Activated CD4-positive, alpha-beta memory T cell treated with anti-CD3 and anti-CD28 coated beads, Interleukin-2, amount 10 ng/mL, durations not matched to agents 7 days and 5 days (primary cell): ENCODE data around the gene STKLD1. TPM values are rescaled to one million over a fixed set of nuclear protein-coding genes. Genes with fewer than 3 reads are reported as not detected.
"Not testable (repeated sequence)": the region's sequence is repeated elsewhere in the genome, so short reads cannot be mapped to it uniquely, and the experiment has no call there.

Experiments used
- CTCF ChIA-PET: fragments of 350-600 bp; sonication (Branson Sonifier 250); formaldehyde crosslinking; loops from one replicate; lab custom pipeline; 2021; ENCODE audit warnings: antibody characterized with exemption, inconsistent platforms; lab: Charles Lee
- POLR2A ChIA-PET: fragments of 350-600 bp; sonication (Branson Sonifier 250); formaldehyde crosslinking; loops from one replicate; lab custom pipeline; 2021; ENCODE audit warnings: antibody characterized with exemption; lab: Charles Lee
- DNase-seq: peaks from one replicate; pipeline ENCODE4 v3.0.0-alpha.2; 2020
- H3K27ac Mint-ChIP-seq: one replicate; pipeline ENCODE4 v1.8.0; 2021; ENCODE audit warnings: mild to moderate bottlenecking, mixed read lengths
- H3K27me3 Mint-ChIP-seq: one replicate; pipeline ENCODE4 v1.8.0; 2021; ENCODE audit warnings: mixed read lengths
- H3K36me3 Mint-ChIP-seq: one replicate; pipeline ENCODE4 v1.8.0; 2021; ENCODE audit warnings: low read depth, mixed read lengths
- H3K4me1 Mint-ChIP-seq: one replicate; pipeline ENCODE4 v1.8.0; 2021; ENCODE audit warnings: mixed read lengths
- H3K4me3 Mint-ChIP-seq: one replicate; pipeline ENCODE4 v1.8.0; 2021; ENCODE audit warnings: mild to moderate bottlenecking, mixed read lengths
- H3K9me3 Mint-ChIP-seq: one replicate; pipeline ENCODE4 v1.8.0; 2021; ENCODE audit warnings: mixed read lengths
- total RNA-seq, 2 experiments: library from RNA; stranded (reverse); gene quantifications; one replicate each; pipeline ENCODE4 v1.2.3, GENCODE V29; 2021

The STKLD1 gene
- total RNA-seq, 2 experiments from 2014 or later: 0.65 to 0.71 TPM

DNA sequence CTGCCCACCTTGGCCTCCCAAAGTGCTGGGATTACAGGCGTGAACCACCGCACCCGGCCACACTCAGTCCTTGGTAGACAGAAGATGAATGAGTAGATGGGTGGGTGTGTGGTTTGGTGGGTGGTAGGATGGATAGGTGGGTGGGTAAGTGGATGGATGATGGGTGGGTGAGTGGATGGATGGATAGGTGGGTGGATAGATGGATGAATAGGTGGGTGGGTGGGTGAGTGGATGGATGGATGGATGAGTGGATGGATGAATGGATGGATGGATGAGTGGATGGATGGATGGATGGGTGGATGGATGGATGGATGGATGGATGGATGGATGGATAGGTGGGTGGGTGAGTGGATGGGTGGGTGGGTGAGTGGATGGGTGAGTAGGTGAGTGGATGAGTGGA is 16.1 kb downstream of the STKLD1 start:
- CTCF ChIA-PET, H3K4me3 Mint-ChIP-seq, H3K27ac Mint-ChIP-seq, H3K4me1 Mint-ChIP-seq, DNase-seq, H3K9me3 Mint-ChIP-seq, POLR2A ChIA-PET, H3K36me3 Mint-ChIP-seq, H3K27me3 Mint-ChIP-seq: not testable (repeated sequence)

DNA sequence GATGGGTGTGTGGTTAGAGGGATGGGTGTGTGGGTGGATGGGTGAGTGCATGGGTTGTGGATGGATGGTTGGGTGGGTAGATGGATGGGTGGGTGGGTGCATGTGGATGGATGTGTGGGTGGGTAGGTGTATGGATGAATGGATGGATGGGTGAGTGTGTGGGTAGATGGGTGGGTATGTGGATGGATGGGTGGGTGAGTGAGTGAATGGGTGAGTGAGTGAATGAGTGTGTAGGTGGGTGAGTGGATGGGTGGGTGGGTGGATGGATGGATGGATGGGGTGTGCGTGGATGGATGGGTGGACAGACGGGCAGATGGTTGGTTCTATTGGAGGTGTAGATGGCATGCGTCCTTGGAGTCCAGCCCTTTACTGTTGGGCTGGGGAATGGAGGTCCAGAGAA is 17.2 kb downstream of the STKLD1 start:
- Mint-ChIP-seq H3K36me3 (no peaks in the 10 kb centered on the region), H3K4me3 (no peak overlapping the region), H3K27me3 (peaks cover 3% of the 10 kb centered on the region), H3K9me3 (no peaks in the 10 kb centered on the region), H3K4me1 (no peaks in the 10 kb centered on the region), H3K27ac (no peak overlapping the region)
- CTCF ChIA-PET: no interaction called here
- no peak for DNase-seq
- POLR2A ChIA-PET: no interaction called here

DNA sequence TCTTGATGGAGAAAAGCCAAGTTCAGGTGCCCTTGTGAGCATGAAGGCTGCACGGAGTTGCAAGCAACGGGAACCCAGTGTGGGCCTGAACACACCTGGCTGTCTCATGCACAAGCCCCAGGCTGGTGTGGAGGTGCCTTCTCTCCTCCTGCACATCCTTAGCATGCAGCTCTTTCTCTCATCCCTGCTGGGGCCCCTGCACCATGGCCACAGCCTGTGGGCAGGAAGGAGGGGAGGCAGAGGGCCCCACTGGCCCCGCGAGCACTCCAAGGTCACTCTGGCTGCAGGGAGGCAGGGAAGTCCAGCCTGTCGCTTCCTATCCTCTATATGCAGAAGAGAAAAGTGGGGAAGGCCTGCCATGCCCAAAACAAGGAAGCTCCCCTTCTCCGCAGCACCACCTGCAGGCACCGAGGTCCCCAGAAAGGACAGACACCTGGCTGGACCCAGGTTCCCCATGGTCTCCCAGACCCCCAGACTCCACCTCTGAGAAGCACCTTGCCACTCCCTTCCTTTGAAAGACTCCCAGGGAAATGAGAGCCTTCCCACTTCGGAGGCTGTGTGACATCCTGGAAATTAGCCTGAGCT is 18.6 kb downstream of the STKLD1 start:
- ChIA-PET POLR2A (interaction anchor here (2.0 kb wide), 1 partner anchor 24 kb away, joined by 5 read pairs; no protein-coding TSS in a partner anchor), CTCF (no interaction called here)
- H3K27me3 Mint-ChIP-seq: peaks cover 3% of the 10 kb centered on the region
- H3K9me3 Mint-ChIP-seq: no peaks in the 10 kb centered on the region
- no peak overlapping the region for H3K4me3 Mint-ChIP-seq
- H3K27ac Mint-ChIP-seq: no peak overlapping the region
- no peaks in the 10 kb centered on the region for H3K4me1 Mint-ChIP-seq
- no peaks in the 10 kb centered on the region for H3K36me3 Mint-ChIP-seq
- no peak for DNase-seq

DNA sequence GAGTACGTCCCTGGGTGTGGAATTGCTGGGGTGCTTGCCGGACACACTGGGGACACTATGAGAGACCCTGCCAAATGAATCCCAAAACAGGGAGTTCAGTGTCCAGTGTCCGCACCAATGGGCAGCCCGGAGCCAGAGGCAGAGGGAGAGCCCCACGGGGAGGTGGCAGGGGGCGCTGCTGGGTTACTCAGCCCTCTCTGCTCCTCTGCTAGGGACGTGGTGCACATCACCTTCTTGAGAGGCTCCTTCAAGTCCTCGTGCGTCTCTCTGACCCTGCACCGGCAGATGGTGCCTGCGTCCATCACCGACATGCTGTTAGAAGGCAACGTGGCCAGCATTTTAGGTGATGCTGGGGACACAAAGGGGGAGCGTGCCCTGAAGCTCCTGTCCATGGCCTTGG is 20.8 kb downstream of the STKLD1 start:
- H3K9me3 Mint-ChIP-seq: no peaks in the 10 kb centered on the region

DNA sequence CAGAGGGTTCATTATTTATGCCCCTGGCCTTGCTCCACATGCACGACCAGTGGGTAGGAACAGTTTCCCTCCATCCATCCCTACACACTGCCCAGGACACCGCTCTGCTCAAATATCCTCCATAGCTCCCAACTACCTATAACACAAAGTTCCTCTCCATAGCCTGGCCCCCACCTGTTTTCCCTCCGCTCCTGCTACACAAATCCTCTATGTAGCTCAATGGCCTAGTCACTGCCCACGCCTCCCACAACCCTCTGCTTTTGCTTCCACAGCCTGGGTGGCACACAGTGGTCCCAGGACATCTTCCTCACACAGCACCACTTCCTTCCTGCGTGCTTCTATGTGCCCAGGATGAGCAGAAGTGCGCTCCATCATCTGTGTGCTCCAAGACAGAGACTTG is 21.2 kb downstream of the STKLD1 start:
- H3K27ac Mint-ChIP-seq: no peak overlapping the region
- no peak for DNase-seq
- H3K9me3 Mint-ChIP-seq: no peaks in the 10 kb centered on the region
- H3K4me3 Mint-ChIP-seq: no peak overlapping the region
- POLR2A ChIA-PET: no interaction called here
- peaks cover 3% of the 10 kb centered on the region for H3K27me3 Mint-ChIP-seq
- CTCF ChIA-PET: interaction anchor here (1.2 kb wide), 1 partner anchor 12 kb away, joined by 3 read pairs; no protein-coding TSS in a partner anchor
- H3K36me3 Mint-ChIP-seq: no peaks in the 10 kb centered on the region
- peaks cover 3% of the 10 kb centered on the region for H3K4me1 Mint-ChIP-seq

More for the DNA sequence above, 20.8 kb downstream of the STKLD1 start:
- Mint-ChIP-seq H3K27me3 (peaks cover 3% of the 10 kb centered on the region), H3K4me3 (no peak overlapping the region), H3K4me1 (peaks cover 2% of the 10 kb centered on the region), H3K36me3 (no peaks in the 10 kb centered on the region), H3K27ac (no peak overlapping the region)
- CTCF ChIA-PET: interaction anchor here (1.2 kb wide), 1 partner anchor 11 kb away, joined by 3 read pairs; no protein-coding TSS in a partner anchor
- POLR2A ChIA-PET: no interaction called here
- no peak for DNase-seq

DNA sequence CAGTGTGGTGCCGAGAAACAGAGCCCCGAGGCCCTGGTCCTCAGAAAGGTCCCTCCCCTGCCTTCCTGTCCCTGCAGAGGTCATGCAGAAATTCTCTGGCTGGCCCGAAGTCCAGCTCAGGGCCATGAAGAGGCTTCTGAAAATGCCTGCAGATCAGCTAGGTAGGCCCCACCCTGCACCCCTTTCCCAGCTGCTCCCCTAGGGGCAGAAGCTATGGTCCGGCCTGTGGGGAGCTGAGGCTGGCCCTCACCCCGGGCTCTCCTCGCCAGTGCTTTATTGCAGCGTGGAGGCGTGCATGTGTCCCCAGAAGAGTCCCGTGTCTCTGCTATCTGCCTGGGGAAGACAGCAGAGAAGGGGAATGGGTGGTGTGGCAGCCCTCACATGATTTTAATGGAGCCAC is 21.7 kb downstream of the STKLD1 start:
- no peaks in the 10 kb centered on the region for H3K9me3 Mint-ChIP-seq
- H3K27ac Mint-ChIP-seq: no peak overlapping the region
- no peak for DNase-seq
- peaks cover 3% of the 10 kb centered on the region for H3K27me3 Mint-ChIP-seq
- H3K4me3 Mint-ChIP-seq: no peak overlapping the region
- no peaks in the 10 kb centered on the region for H3K36me3 Mint-ChIP-seq
- CTCF ChIA-PET: no interaction called here
- H3K4me1 Mint-ChIP-seq: peaks cover 3% of the 10 kb centered on the region
- POLR2A ChIA-PET: interaction anchor here (1.0 kb wide), 1 partner anchor 21 kb away, joined by 4 read pairs; the partner anchor contains the start of gene STKLD1

DNA sequence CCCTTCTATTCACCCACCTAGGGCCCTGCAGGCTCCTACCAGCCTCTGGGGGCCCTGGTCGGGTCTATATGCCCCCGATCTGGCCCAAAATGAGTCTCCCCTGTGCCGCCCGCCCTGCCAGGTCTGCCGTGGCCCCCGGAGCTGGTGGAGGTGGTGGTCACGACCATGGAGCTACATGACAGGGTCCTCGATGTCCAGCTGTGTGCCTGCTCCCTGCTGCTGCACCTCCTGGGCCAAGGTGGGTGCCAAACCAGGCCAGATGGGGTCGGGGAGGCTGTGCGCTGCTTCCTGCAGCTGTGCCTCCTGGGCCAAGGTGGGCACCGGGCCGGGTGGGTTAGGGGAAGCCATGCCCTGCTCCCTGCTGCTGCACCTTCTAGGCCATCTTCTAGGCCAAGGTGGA is 24.1 kb downstream of the STKLD1 start:
- Mint-ChIP-seq H3K4me3 (no peak overlapping the region), H3K27ac (no peak overlapping the region)
- POLR2A ChIA-PET: interaction anchor here (0.6 to 1.3 kb wide), 2 partner anchors 20 to 42 kb away, joined by 3 read pairs; no protein-coding TSS in a partner anchor

DNA sequence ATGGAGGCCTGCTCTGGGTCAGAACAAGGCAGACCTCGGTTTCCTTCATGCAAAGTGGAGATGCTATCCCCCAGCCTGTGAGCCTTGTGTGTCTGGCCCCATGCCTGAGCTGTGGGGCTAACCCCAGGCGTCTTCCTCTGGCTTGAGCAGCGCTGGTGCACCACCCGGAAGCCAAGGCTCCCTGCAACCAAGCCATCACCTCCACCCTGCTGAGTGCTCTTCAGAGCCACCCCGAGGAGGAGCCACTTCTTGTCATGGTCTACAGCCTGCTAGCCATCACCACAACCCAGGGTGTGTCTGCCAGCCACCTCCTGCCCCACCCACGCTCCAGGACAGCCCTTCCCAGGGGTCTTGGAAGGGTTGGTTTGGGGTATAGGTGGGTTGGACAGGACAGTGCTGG is 25.4 kb downstream of the STKLD1 start:
- no peak overlapping the region for H3K27ac Mint-ChIP-seq
- ChIA-PET POLR2A (interaction anchor here (0.6 to 1.5 kb wide), 3 partner anchors 15 to 45 kb away, joined by 3 read pairs; partner anchors contain the start of genes SURF1 and SURF2), CTCF (no interaction called here)
- peaks cover 3% of the 10 kb centered on the region for H3K4me1 Mint-ChIP-seq
- DNase-seq: no peak
- H3K36me3 Mint-ChIP-seq: peaks cover 13% of the 10 kb centered on the region
- peaks cover 3% of the 10 kb centered on the region for H3K27me3 Mint-ChIP-seq
- no peaks in the 10 kb centered on the region for H3K9me3 Mint-ChIP-seq
- no peak overlapping the region for H3K4me3 Mint-ChIP-seq

More for the DNA sequence above, 24.1 kb downstream of the STKLD1 start:
- H3K4me1 Mint-ChIP-seq: peaks cover 3% of the 10 kb centered on the region
- H3K27me3 Mint-ChIP-seq: peaks cover 3% of the 10 kb centered on the region
- peaks cover 1% of the 10 kb centered on the region for H3K36me3 Mint-ChIP-seq
- H3K9me3 Mint-ChIP-seq: no peaks in the 10 kb centered on the region
- CTCF ChIA-PET: interaction anchor here (0.9 kb wide), 1 partner anchor 74 kb away, joined by 3 read pairs; no protein-coding TSS in a partner anchor
- DNase-seq: no peak

DNA sequence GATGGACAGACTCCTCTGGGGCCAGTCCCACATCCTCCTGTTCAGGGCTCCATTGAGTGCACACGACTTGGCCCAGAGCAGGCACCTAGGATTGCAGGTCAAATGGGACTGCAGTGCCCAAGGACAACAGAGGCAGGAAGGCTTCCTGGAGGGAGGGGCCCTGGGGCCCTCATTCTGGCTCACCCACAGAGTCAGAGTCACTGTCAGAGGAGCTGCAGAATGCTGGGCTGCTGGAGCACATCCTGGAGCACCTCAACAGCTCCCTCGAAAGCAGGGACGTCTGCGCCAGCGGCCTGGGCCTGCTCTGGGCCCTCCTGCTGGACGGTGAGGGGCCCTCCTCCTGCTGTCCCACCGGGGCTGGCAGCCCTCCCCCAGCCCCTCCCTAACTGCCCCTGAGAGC is 26.5 kb downstream of the STKLD1 start:
- H3K27me3 Mint-ChIP-seq: no peaks in the 10 kb centered on the region
- H3K9me3 Mint-ChIP-seq: no peaks in the 10 kb centered on the region
- ChIA-PET CTCF (interaction anchor here (1.4 kb wide), 1 partner anchor 25 kb away, joined by 4 read pairs; no protein-coding TSS in a partner anchor), POLR2A (interaction anchor here (0.8 to 1.6 kb wide), 4 partner anchors 12 to 43 kb away, joined by 3 to 4 read pairs (median 4); no protein-coding TSS in a partner anchor)
- peaks cover 12% of the 10 kb centered on the region for H3K4me1 Mint-ChIP-seq
- H3K4me3 Mint-ChIP-seq: no peak overlapping the region
- no peak overlapping the region for H3K27ac Mint-ChIP-seq
- no peak for DNase-seq
- peaks cover 22% of the 10 kb centered on the region for H3K36me3 Mint-ChIP-seq

DNA sequence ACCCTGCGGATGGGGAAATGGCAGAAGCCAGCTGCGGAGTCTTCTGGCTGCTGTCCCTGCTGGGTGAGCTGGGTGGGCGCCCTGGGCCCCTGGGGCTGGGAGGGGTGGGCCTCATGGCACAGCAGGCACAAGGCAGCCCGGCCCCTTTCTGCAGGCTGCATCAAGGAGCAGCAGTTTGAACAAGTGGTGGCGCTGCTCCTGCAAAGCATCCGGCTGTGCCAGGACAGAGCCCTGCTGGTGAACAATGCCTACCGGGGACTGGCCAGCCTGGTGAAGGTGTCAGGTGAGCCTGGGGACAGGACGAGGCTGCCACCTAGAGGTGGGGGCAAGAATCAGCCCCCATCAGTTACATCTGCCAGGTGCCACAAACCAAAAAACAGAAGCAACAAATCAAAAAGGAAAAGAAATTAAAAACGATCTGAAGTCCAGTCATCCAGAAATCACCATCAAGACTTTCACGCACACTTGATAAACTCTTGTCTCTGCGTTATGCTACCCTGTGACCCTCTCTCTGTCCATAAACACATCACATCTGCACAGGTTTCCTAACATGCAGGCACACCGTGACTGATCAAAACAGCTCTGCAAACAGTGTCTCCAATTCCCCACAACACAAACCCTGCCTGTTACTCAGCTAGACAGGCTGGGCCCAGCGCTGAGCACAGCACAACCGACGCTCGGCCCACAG is 27.7 kb downstream of the STKLD1 start:
- Mint-ChIP-seq H3K27ac (no peak overlapping the region), H3K36me3 (peaks cover 28% of the 10 kb centered on the region), H3K9me3 (no peaks in the 10 kb centered on the region), H3K4me3 (no peak overlapping the region), H3K27me3 (no peaks in the 10 kb centered on the region), H3K4me1 (peaks cover 12% of the 10 kb centered on the region)
- CTCF ChIA-PET: interaction anchor here (0.7 to 1.9 kb wide), 4 partner anchors 14 to 218 kb away, joined by 3 to 10 read pairs (median 4); partner anchors contain the start of gene REXO4
- POLR2A ChIA-PET: interaction anchor here (0.5 to 1.1 kb wide), 3 partner anchors 29 to 218 kb away, joined by 3 read pairs; no protein-coding TSS in a partner anchor
- peak; percentile 67 for DNase-seq

DNA sequence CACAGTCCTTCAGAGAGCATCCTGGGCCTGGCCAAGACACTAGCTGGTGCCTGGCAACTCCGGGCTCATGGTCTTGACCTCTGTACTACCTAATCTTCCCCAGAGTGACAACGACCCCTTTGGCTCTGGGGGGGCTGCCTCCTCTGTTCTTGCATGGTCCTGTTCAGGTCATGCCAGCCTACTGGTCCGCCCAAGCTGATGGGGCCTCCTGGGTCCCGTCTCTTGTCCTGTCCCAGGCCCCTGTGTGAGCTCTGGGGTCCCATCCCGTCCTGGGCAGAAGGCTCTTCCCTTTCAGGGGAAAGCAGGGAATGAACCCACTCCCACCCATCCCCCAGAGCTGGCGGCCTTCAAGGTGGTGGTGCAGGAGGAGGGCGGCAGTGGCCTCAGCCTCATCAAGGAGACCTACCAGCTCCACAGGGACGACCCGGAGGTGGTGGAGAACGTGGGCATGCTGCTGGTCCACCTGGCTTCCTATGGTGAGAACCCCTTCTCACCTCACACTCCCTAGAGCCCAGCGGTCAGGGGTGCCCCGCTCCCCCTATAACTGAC is 28.4 kb downstream of the STKLD1 start:
- DNase-seq: no peak
- Mint-ChIP-seq H3K4me1 (peaks cover 12% of the 10 kb centered on the region), H3K4me3 (no peak overlapping the region), H3K9me3 (no peaks in the 10 kb centered on the region), H3K27me3 (no peaks in the 10 kb centered on the region), H3K27ac (no peak overlapping the region), H3K36me3 (peaks cover 34% of the 10 kb centered on the region)
- ChIA-PET CTCF (interaction anchor here (0.6 to 1.9 kb wide), 5 partner anchors 13 to 224 kb away, joined by 3 to 10 read pairs (median 4); partner anchors contain the start of gene REXO4), POLR2A (interaction anchor here (0.5 to 1.1 kb wide), 3 partner anchors 30 to 219 kb away, joined by 3 read pairs; no protein-coding TSS in a partner anchor)

DNA sequence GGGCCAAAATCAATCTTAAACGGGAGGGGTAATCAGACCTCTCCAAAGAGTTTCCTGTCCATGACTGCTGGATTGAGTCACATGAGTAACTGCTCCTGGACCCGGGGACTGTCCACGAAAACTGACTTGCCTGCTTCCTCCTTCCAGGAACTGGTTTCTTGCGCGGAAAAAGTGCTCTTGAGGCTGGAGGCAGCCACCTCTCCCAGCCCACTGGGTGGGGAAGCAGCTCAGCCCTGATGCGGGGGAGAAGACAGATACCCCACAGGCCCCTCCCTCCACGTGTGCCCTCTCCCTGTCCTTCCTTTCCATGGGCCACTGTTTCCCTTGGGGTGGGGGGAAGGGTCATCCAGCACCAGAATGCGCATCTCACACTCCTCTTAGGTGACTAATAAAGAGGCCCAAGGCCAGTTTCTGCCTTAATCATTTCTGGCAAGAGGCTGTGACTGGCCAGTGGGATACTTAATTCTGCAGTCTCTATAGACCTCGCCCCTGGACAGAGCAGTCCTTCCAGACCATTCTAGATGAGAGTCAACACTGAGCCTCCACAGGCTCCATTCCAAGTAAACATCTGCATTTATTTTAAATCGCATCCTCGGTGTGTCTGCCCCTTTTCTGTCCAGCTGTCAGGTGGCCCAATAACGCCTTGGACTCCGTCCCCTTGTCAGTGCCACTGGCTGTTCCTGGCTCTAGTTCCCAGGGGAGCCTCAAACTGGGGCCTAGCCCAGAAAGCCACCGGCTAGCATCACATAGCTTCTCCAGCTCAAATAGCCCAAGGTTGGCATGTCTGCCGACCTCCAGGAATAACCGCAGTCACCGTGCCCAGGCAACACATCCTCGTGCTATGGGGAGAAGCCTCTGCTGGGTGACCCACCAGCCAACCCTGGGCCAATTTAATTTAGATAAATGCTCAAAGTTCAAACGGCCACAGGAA is 29.6 kb downstream of the STKLD1 start:
- Mint-ChIP-seq H3K9me3 (no peaks in the 10 kb centered on the region), H3K27me3 (no peaks in the 10 kb centered on the region), H3K4me3 (no peak overlapping the region), H3K36me3 (peaks cover 45% of the 10 kb centered on the region), H3K27ac (no peak overlapping the region), H3K4me1 (peaks cover 12% of the 10 kb centered on the region)
- CTCF ChIA-PET: interaction anchor here (0.9 to 1.9 kb wide), 6 partner anchors 10 to 219 kb away, joined by 3 to 10 read pairs (median 4); no protein-coding TSS in a partner anchor
- POLR2A ChIA-PET: no interaction called here
- no peak for DNase-seq
